IMR-90 (cell line): ENCODE measurements around the gene NRXN2.

Experiments
- BHLHE40 ChIP-seq: fragments of 150-350 bp; IDR thresholded peaks from 2 replicates; pipeline ENCODE4 v1.6.1; 2016; ENCODE audit warnings: mild to moderate bottlenecking, low read depth, low read length
- CHD1 ChIP-seq: IDR thresholded peaks from 2 replicates; pipeline ENCODE4 v1.6.1; 2012; ENCODE audit warnings: low read depth, low read length, improper control_type of control experiment
- CTCF ChIP-seq: conservative IDR thresholded peaks from 2 replicates; pipeline ENCODE4 v1.5.1; 2012; ENCODE audit warnings: mild to moderate bottlenecking, low read depth, low read length, improper control_type of control experiment
- ELK1 ChIP-seq: fragments of 150-350 bp; IDR thresholded peaks from 2 replicates; pipeline ENCODE4 v1.6.1; 2016; ENCODE audit warnings: low read depth, mild to moderate bottlenecking, low read length, moderate library complexity, borderline replicate concordance
- POLR2A ChIP-seq: IDR thresholded peaks from 2 replicates; pipeline ENCODE4 v1.6.1; 2012; ENCODE audit warnings: mild to moderate bottlenecking, low read depth, low read length
- USF2 ChIP-seq: fragments of 150-350 bp; IDR thresholded peaks from 2 replicates; pipeline ENCODE4 v1.6.1; 2017; ENCODE audit warnings: mild to moderate bottlenecking, antibody characterized with exemption, low read length, low read depth

- TF ChIP-seq POLR2A = no peak
- TF ChIP-seq CTCF = no peak
- no peak for TF ChIP-seq BHLHE40
- TF ChIP-seq ELK1 = no peak
- TF ChIP-seq CHD1 = no peak
- TF ChIP-seq USF2 = no peak
Observed at GRCh38 chr11:64644647-64645275, 78.2 kb downstream of the NRXN2 start.
